Islet precursor cell (in vitro differentiated cells): Measurements from ENCODE around the gene CDH23.

Experiments used
- DNase-seq: peaks from one replicate; pipeline ENCODE4 v3.0.0-alpha.2; 2018

The CDH23 gene

DNA sequence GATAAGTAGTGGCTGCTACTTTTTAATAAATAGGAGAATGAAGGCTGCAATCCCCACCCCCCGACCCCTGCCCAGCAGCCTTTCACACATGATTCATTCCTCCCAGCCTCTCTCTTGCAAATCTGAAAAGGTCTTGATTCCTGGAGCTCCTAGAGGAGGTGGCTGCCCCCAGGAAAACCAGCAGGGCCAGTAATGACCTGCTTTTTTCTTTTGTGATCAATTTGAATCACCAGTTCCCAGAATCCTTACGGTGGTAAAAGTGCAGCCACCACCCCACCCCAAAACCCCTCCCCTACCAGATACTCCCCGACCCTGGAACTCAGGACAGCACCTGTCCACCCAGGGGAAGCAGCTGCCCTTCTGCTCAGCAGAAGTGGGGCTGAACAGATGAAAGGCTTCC is 213.9 kb downstream of the CDH23 start:
- DNase-seq: no peak

DNA sequence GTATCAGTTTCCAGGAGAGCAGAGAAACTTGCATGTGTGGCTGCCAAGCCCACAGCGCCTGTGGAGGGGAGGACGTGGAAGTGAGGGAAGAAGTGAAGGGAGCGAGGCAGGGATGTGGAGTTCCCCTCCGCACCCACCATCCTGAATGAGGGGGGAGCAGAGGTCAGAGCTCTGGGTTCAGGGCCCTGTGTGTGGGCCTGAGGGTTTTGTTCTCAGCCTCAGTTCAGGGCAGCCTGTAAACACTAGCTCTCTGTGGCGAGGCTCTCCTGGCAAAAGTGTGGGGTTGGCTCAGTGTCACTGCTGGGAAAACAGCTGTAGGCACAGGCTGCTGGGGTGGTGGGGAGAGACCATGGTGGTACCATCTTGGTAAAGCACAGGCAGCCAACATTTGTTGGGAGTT is 214.4 kb downstream of the CDH23 start:
- no peak for DNase-seq

DNA sequence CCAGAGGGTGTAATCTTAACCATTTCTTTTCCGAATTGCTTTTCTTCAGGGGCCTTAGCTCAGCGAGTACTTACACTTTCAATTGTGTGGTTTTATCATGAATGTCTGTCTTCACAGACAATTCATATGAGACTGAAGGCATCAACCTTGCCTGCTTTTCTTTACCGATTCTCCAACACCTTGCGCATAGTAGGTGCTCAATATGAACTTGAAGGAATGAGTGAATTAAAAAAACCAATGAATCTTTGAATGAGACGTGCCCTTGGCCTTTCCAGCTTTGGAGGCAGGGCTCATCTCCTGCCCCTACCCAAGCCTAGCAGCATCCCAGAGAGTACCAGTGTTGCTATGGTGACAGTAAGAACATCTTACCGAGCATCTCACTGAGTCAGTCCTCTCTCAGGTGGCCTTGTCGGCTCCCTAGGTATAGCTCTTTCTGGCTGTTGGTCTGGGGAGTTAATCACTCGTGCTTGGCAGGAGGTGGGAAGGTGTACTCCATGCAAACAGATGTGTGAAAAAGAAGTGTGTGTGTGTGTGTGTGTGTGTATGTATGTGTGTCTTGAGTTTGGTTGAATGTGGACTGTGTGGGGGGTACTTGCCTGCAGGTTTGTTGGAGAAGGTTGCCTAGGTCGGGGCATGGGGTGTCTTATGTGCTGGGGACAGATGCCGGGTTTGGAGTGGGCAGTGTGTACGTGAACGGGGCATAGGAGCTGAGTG is 215.1 kb downstream of the CDH23 start:
- no peak for DNase-seq

DNA sequence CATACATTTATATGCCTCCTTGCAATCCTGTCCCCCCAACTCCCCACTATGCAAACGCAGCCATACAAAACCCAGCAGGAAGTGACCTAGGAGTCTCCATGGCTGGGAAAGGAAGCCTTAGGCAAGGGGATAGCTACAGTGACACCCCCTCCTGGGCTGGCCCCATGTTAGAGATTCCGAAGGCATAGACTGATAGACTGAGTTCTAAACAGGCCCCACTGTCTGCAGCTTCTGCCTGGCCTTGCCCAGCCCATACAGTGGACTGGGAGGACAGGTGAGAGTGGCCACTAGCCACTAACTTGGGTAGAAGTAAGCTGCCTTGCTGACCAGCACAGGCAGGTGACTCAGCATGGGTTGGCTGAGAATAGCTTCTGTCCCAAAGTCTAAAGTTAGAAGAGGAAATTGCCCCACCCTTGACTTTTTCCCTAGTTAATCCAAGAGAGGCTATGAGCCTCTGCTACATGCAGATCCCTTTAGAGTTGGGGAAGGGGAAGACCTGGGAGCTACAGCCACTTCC is 216.6 kb downstream of the CDH23 start:
- DNase-seq: no peak

DNA sequence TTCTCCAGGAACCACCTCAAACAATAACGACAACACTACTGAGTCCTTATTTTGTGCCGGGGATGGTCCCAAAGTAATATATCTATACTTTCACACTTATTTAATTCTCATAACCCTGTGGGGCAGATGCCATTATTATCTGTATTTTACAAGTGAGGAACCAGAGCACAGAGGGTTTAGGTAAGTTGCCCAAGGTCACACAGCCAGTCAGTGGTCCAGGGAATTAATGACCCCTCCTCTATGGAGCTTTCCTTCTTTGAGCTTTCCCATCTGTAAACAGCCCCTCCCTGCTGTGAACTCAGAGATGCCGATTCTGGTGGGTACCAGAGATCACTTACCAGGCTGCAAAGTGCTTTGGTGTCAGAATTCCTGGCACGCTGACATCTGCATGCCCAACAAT is 217.2 kb downstream of the CDH23 start:
- no peak for DNase-seq

DNA sequence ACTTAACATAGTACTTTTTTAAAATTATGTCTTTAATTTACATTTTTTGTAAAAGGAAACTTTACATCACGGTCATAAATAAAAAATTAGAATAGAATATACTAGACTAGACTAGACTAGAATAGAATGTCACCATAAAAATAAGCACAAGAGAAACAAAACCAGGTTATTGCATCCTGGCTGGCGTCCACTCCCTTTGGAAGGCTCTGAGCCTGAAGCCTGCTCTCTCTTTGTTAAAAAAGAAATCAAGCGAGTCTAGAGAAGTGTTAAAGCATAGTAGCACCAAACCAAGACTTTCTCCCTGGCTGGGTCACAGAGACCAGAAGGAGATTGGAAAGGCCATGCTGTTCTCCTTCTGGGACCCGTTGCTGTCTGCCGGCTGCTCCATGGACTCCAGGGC is 218.2 kb downstream of the CDH23 start:
- no peak for DNase-seq

DNA sequence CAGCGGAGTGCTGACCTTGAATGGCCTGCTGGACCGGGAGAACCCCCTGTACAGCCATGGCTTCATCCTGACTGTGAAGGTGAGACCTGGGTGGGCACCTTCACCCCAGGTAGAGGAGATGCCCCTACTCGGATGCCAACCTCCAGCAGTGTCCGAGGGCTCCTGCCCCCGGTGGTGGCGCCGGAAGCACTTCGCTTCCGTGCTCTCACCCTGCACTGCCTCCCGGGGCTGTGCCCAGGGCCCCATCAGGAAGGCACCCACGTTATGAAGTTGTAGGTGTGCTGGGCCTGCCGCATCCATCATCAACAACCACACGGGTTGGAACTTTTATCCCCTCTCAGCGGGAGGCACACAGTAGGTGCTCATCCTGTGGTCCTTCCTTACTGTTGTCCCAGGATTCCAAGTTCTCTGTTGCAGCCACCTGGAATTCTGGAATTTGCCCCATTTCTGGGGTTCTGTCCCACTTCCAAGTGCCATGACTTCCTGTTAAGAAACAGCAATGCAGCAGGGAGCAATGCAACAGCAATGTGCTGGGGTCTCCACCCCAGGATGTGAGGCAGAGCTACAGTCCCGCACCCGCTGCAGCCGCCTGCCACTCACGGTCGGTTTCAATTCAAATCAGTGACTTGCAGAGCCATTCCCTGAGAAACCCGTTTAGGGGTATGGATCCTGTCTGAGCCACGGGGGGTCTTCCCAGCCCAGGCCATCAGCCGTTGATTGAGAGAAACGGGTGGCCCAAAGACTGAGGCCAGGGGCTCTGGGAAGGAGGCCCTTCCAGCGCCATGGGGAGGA is 219.0 kb downstream of the CDH23 start:
- no peak for DNase-seq

DNA sequence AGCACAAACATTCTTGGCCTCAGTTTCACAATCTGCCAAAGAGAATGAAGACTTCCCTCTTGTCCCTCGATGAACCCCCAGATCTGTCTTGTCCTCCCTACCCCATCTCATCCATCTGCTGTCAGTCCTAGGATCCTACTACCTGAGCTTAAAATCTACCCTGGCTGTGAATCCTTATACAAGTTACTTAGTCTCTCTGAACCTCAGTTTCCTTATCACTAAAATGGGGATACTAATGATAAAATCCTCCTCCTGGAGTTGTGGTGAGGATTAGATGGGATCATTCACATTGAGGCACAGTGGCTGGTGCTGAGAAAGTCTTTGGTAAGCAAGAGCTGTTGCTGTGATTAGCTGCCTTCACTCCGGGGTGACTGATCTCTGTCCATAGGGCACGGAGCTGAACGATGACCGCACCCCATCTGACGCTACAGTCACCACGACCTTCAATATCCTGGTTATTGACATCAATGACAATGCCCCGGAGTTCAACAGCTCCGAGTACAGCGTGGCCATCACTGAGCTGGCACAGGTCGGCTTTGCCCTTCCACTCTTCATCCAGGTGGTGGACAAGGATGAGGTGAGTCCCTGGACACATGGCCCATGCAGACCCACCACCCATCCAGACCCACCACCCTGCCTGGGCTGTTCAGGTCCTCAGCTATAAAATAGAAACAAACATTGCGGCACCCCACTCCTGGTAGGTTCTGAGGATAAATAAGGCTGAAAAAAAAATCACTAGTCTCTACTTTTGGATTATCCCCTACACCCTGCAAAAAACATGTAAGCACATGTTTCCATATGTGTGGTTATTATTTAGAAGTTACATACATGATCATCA is 220.3 kb downstream of the CDH23 start:
- no peak for DNase-seq

DNA sequence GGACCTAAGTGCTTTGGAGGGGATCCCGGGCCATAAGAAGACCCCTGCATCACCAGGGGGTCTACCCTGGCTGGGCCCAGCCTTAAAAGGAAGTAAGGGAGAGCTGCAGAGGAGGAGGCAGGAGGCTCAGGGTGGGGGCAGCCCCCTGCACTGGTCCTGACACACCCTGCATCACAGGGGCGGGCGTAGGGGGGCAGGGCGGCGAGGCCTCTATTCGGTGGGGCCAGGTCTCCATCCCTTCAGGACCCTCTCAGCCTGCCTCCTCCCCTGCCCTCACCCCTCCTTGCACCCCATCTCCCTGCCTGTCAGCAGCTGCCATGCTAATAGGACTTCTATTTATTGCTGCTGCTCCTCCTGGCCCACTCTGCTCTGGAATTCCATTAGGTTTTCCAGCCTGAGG is 221.5 kb downstream of the CDH23 start:
- no peak for DNase-seq

DNA sequence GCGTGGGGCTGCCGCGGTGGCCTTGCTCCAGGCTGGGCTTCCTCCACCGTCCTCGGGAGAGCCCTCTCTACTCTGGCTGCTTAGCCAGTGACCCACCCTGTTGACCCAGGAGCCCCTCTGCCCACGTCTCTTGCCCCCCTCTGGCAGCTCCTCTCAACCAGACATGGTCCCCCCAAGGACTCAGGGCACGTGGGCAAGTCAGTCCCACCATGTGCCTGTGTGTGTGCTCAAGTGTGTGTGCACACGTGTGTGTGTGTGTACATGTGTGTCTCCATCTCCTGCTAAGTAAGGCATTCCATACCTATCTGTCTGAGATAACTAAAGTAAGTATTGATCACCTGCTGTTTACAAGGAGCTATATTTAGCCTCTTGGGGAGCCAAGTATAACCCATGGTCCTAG is 221.9 kb downstream of the CDH23 start:
- DNase-seq: no peak

DNA sequence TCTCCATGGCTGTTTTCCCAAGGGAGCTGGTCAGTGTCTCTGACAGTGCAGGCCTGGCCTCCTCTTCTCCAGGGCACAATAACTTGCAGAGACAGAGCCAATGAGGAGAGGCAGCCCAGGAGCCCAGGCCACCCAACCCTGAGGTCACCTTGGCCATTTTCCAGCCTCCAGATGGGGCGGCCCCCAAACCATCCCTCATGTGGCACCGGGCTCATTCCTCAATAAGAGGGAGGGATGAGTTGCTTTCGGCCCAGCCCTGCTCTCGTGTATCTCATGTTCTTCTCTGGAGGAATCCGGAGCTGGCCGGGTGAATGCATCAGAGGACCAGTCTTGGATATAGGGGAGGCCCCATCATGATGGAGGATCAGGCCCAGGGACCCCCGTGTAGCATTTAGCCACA is 223.9 kb downstream of the CDH23 start:
- DNase-seq: no peak

DNA sequence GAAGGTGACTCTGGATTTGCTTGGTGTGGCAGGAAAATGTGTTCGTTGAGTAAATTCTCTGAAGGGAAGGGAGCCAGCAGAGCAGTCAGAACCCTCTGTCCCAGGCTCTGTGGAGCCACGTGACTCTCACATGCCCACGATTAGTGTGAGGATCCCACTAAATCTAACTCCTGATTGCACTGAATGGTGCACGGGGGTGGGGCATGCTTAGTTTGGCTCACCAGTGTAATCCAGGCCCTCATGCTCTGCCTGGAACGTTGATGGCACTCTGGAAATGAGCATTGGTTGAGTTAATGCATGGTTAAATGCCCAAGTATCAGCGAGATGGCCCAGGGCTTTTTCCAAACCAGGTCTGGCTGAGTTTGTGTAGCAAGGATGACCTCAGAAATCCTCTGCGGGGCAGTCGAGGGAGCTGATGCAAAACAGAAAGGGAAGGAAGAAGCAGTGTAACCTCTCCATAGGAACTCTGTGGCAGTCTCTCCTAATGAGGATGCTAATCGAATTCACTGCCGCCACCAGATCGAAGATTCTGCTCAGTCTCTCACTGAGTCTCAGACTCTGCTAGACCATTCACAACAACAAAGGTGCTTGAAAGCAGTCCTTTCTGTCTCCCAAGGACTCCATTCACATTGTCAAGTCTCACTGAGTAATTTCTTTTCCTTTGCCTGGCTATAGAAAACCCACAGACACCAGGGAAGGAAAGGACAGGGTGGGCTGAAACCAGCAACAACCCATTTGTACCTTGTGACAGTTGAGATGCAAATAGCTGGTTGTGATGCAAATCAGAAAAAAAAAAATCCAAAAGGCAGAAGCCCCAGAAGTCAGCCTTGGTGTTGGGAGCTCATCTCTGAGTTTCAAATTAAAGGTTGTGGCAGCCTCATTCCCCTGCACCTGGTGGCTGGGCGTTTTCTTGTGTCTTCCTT is 224.8 kb downstream of the CDH23 start:
- peak; percentile 92 for DNase-seq

DNA sequence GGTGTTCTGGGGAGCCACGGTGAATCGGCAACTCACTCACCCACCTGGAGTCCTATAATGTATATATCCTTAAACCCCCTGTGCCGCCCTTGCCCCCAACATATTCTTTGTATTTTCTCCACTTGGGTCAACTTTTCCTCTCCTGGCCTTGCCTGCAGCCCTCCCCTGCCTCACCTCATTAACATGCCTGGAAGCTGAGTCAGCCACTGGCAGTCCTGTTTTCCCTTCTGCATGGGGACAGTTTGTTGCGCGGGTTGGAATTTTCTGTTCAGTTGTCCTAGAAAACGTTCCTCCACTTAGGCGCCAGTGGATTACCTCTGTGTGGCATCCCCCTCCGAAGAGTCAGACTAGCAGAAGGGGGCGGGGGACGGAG is 225.4 kb downstream of the CDH23 start:
- DNase-seq: peak; percentile 96

DNA sequence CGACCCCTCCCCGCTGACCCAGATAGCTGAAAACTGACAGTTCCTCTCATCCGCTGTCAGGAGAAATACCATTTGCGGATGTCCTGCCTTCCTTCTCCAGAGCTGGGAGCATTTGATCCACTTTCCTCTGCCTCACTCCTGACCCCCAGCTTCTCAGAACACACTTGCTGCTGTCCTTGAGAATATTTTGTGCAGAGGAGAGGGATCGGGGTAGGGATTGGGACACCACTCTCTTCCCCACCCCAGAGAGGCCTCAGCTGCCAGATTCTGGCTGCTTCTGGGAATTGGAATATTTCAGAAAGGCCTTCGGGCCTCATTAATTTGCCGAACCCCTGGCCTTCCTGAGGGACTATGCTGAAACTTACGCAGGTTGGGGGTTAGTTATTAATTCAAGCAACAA is 225.9 kb downstream of the CDH23 start:
- DNase-seq: no peak

DNA sequence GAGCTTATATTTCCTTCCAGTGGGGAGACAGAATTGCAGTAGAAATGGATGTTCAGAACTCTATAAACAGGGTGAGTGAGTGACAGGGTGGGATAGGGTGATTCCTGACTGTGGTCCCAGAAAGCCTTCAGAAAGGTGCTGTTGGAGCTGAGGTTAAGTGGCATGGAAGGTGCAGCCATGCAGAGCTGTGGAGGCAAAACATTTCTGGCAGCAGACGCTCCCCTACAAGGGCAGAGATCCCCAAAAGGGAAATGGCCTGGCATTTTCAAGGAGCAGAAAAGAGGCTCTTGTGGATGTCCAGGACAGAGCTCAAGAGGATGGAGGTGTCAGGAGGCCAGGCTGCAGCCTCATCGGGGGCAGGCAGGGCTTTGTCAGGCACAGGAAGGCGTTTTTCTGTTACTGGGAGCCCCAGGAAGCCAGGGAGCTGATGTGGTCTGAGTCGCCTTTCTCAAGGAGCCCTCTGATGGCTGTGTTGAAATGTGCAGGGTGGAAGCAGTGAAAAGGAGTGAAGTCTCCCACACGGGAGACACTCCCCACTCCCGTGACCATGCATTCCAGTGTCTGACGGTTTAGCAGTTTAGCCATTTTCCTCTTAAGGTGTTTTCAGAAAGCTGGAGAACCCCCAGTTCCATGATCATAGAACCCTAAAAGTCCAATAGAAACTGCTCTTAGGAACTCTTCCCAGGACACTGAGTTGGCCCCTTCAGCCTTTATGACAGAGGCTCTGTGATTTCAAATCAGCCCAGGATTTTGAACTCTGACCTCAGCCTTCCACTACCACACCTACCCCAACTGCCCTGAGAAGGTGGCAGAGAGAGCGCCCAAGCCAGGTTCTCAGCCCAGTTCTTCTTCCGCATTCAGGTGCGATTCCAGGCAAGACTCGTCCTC is 226.6 kb downstream of the CDH23 start:
- DNase-seq: peak; percentile 80

DNA sequence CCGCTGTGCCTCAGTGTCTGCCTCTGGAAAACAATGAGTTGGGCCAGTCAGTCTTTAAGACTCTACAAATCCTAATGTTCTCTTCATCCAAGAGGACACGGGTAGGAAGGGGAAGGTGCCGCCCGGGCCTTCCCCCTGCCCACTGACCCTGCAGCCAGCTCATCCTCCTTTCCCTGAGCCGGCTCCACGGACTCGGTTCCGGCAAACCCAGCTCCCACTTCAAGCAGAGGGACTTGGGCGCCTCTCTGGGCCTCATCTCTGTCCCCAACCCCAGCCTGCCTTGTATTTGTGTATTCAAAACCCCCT is 227.2 kb downstream of the CDH23 start:
- no peak for DNase-seq

DNA sequence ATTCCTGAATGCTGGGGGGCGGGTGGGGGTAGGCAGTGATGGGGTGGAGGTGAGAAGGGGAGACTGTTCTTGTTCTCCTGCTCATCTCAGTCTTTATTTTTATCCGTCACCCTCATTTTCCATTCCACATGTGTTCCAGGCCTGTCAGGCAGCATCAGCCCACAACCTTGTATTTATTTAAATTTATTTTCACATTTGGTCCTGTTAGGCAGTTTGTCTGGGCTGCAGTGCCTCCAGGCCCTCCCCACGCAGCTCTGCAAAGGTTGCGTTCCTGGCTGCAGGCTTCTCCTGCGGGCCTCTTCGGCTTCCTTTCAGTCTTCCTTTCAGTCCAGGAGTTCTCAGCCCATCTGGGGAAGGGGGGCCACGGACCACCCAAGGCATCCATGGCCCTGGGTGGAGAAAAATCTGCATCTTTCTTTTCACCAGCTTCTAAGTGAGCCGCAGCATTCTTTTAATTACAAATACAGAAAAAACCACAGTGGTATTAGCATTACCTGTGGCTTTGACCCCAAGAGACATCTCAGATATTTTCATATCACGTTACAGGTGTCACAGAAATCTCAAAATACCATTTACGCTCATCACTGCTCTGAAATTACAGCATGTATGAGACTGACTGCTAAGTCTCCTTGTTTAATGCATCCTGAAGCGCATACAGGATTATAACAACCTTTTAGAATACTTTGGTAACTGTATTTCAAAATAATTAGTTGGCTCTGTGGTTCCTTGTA is 228.9 kb downstream of the CDH23 start:
- DNase-seq: no peak

DNA sequence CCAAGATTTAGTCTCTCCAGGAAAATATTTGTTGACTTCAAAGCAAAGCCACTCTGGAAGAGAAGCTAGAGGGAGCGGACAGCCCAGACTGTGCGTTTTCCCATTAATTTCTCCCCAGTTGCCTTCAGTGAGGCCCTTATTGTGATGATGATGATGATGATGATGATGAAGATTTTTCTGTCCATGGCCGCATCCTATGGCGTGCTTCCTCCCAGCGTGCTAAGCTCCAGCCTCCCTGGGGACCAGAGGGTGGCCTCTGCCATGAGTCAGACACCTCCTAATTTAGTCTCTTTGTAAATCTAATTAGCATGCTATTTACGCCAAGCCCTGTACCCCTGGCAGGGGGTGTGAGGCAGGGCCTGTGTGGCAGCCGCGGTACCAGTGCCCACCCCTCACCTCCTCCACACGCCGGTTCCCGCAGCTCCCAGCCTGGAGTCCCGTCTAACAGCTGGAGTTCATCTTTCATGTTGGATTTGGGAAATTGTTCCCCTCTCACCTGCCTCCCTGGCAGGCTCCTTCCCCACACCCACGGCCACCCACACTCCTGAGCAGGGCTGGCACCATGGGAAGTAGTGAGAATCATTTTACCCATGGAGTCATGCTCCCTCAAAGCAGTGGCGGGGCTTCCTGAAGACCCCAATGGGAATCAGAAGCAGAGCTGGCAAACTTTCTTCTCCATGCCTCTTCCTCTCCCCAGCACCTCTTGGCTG is 230.7 kb downstream of the CDH23 start:
- no peak for DNase-seq

DNA sequence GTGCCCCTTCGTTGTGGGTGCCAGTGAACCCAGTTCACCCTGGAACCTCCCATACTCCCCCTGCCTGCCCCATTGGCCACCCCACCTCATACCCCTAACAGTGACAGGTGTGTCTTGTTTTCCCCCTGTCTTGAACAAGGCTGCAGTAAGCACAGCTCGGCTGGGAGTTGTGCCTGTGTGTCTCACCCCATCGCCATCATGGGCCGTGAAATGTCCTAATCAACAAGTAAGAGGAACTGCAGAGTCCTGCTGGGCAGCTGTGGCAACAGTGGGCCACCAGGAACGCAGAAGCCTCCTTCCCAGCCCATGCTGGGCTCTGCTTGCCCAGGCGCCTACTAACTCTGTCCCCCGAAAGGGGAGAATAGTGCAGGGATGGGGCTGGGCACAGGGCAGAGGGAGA is 231.2 kb downstream of the CDH23 start:
- DNase-seq: no peak

DNA sequence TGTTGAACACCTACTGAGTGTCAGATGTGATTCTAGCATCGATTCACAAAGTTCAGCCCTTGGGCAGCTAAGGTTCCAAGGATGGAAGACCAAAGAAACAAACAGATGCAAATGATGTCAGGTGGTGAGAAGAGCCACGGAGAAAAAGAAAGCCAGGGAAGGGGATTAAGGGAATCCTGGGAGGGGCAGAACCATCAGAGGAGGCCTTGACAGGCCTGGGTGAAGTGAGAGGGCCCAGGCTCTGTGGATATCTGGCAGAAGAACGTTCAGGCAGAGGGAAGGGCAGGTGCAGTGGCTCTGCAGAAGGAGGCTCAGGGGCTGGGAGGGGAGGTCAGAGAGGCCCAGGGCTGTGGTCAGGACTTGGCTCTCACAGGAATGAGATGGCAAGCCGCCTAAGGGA is 232.4 kb downstream of the CDH23 start:
- DNase-seq: no peak
